Stimulated activated CD4-positive, alpha-beta T cell treated with anti-CD3 and anti-CD28 coated beads, Interleukin-1b, Interleukin-23, amount 100 ng/mL, for 48 hours (primary cell): ENCODE data around the gene MOG.
"Not testable (repeated sequence)": the region's sequence is repeated elsewhere in the genome, so short reads cannot be mapped to it uniquely, and the experiment has no call there.

Source experiments
- DNase-seq: peaks from one replicate; pipeline ENCODE4 v3.0.0-alpha.2; 2020

MOG gene

GRCh38 chr6:29641430-29642148 lies 15.3 kb upstream of the MOG start:
- no peak for DNase-seq

- DNase-seq, result no peak
Observed at GRCh38 chr6:29647927-29648642, 8.8 kb upstream of the MOG start.

- peak; percentile 98 for DNase-seq
Observed at GRCh38 chr6:29649701-29650673, 6.9 kb upstream of the MOG start.

GRCh38 chr6:29651413-29652197 lies 5.3 kb upstream of the MOG start:
- no peak for DNase-seq

- no peak for DNase-seq
Observed at GRCh38 chr6:29652198-29652584, 4.7 kb upstream of the MOG start.

- DNase-seq, result peak; percentile 34
Observed at GRCh38 chr6:29653452-29654038, 3.3 kb upstream of the MOG start.

- no peak for DNase-seq
Observed at GRCh38 chr6:29655658-29656057, 1.2 kb upstream of the MOG start.

- no peak for DNase-seq
Observed at GRCh38 chr6:29656157-29656556, 735 bp upstream of the MOG start.

GRCh38 chr6:29661071-29661470 lies 4.2 kb downstream of the MOG start:
- no peak for DNase-seq

- DNase-seq, result not testable (repeated sequence)
Observed at GRCh38 chr6:29661502-29662141, 4.7 kb downstream of the MOG start.

GRCh38 chr6:29663300-29664042 lies 6.6 kb downstream of the MOG start:
- no peak for DNase-seq

GRCh38 chr6:29665942-29666825 lies 9.3 kb downstream of the MOG start:
- no peak for DNase-seq

- DNase-seq, result no peak
Observed at GRCh38 chr6:29666826-29667130, 9.9 kb downstream of the MOG start.

- no peak for DNase-seq
Observed at GRCh38 chr6:29667158-29667557, 10.3 kb downstream of the MOG start.

- DNase-seq, result no peak
Observed at GRCh38 chr6:29671026-29671425, 14.1 kb downstream of the MOG start.

GRCh38 chr6:29672116-29672515 lies 15.2 kb downstream of the MOG start:
- not testable (repeated sequence) for DNase-seq

- no peak for DNase-seq
Observed at GRCh38 chr6:29673161-29673560, 16.3 kb downstream of the MOG start.

- no peak for DNase-seq
Observed at GRCh38 chr6:29674008-29674407, 17.1 kb downstream of the MOG start.

- no peak for DNase-seq
Observed at GRCh38 chr6:29675561-29675960, 18.7 kb downstream of the MOG start.

GRCh38 chr6:29676981-29677601 lies 20.2 kb downstream of the MOG start:
- no peak for DNase-seq
